Measurements from ENCODE around the gene IGF2BP2. TPM values are rescaled to one million over a fixed set of nuclear protein-coding genes. Genes with fewer than 3 reads are reported as not detected.

The IGF2BP2 gene
- total RNA-seq, 1 donor from 2014 or later, result 147 TPM

GRCh38 chr3:185613016-185613415 is 211.8 kb downstream of the IGF2BP2 start:
- no peaks in the 10 kb centered on the region for H3F3A ChIP-seq (ENCODE audit: low read depth)
- Mint-ChIP-seq H3K27ac (no peak overlapping the region), H3K9me3 (no peaks in the 10 kb centered on the region), H3K36me3 (peaks cover 17% of the 10 kb centered on the region), H3K4me1 (peaks cover 2% of the 10 kb centered on the region), H3K27me3 (ENCODE audit: insufficient read depth, low read depth) (no peaks in the 10 kb centered on the region), H3K4me3 (no peak overlapping the region)
- no peak overlapping the region for H3K27ac ChIP-seq
- H3K4me1 ChIP-seq, result no peaks in the 10 kb centered on the region
- no peak for DNase-seq (ENCODE audit: low spot score)
- H3K79me2 ChIP-seq (ENCODE audit: low read depth), result no peaks in the 10 kb centered on the region
- no peak overlapping the region for H3K4me2 ChIP-seq
- no peaks in the 10 kb centered on the region for H3K9me3 ChIP-seq (ENCODE audit: low read depth)
- TF ChIP-seq CTCF (IDR thresholded peaks at IDR 0.05) (no peak), EZH2phosphoT487 (IDR thresholded peaks at IDR 0.05) (no peak), EZH2 (IDR thresholded peaks at IDR 0.05) (no peak)
- no peak overlapping the region for H3K9ac ChIP-seq
- no peaks in the 10 kb centered on the region for H4K20me1 ChIP-seq (ENCODE audit: low read depth)
- no peak overlapping the region for H3K4me3 ChIP-seq
- H2AFZ ChIP-seq (replicated peaks), result no peak overlapping the region
- H3K36me3 ChIP-seq, result peaks cover 11% of the 10 kb centered on the region
- H3K27me3 ChIP-seq, result no peaks in the 10 kb centered on the region

GRCh38 chr3:185606196-185606595 is 218.6 kb downstream of the IGF2BP2 start:
- H3K4me1 Mint-ChIP-seq, result peaks cover 14% of the 10 kb centered on the region
- peak overlapping the region; percentile 37 for H3K4me3 Mint-ChIP-seq
- Histone ChIP-seq H2AFZ (replicated peaks) (no peak overlapping the region), H3K4me2 (no peak overlapping the region), H3K9ac (no peak overlapping the region), H3K36me3 (peaks cover 5% of the 10 kb centered on the region), H3K27me3 (no peaks in the 10 kb centered on the region), H3F3A (ENCODE audit: low read depth) (no peaks in the 10 kb centered on the region), H4K20me1 (ENCODE audit: low read depth) (no peaks in the 10 kb centered on the region), H3K4me3 (no peak overlapping the region), H3K9me3 (ENCODE audit: low read depth) (no peaks in the 10 kb centered on the region), H3K79me2 (ENCODE audit: low read depth) (no peaks in the 10 kb centered on the region), H3K27ac (no peak overlapping the region), H3K4me1 (no peaks in the 10 kb centered on the region)
- H3K9me3 Mint-ChIP-seq, result no peaks in the 10 kb centered on the region
- H3K27ac Mint-ChIP-seq, result peak overlapping the region; percentile 94
- DNase-seq (ENCODE audit: low spot score), result no peak
- TF ChIP-seq EZH2 (IDR thresholded peaks at IDR 0.05) (no peak), EZH2phosphoT487 (IDR thresholded peaks at IDR 0.05) (no peak), CTCF (IDR thresholded peaks at IDR 0.05) (no peak)
- peaks cover 20% of the 10 kb centered on the region for H3K36me3 Mint-ChIP-seq
- no peaks in the 10 kb centered on the region for H3K27me3 Mint-ChIP-seq (ENCODE audit: insufficient read depth, low read depth)

GRCh38 chr3:185605566-185605965 is 219.3 kb downstream of the IGF2BP2 start:
- H3K4me1 ChIP-seq, result no peaks in the 10 kb centered on the region
- no peak overlapping the region for H3K9ac ChIP-seq
- Mint-ChIP-seq H3K9me3 (no peaks in the 10 kb centered on the region), H3K4me3 (peak overlapping the region; percentile 37), H3K4me1 (peaks cover 14% of the 10 kb centered on the region), H3K36me3 (peaks cover 20% of the 10 kb centered on the region), H3K27ac (peak overlapping the region; percentile 94), H3K27me3 (ENCODE audit: insufficient read depth, low read depth) (no peaks in the 10 kb centered on the region)
- peaks cover 5% of the 10 kb centered on the region for H3K36me3 ChIP-seq
- DNase-seq (ENCODE audit: low spot score), result no peak
- TF ChIP-seq EZH2 (IDR thresholded peaks at IDR 0.05), result no peak
- TF ChIP-seq CTCF (IDR thresholded peaks at IDR 0.05), result no peak
- H3K27me3 ChIP-seq, result no peaks in the 10 kb centered on the region
- H4K20me1 ChIP-seq (ENCODE audit: low read depth), result no peaks in the 10 kb centered on the region
- H3K79me2 ChIP-seq (ENCODE audit: low read depth), result no peaks in the 10 kb centered on the region
- H3K9me3 ChIP-seq (ENCODE audit: low read depth), result no peaks in the 10 kb centered on the region
- no peak overlapping the region for H3K4me3 ChIP-seq
- no peaks in the 10 kb centered on the region for H3F3A ChIP-seq (ENCODE audit: low read depth)
- H3K4me2 ChIP-seq, result no peak overlapping the region
- H2AFZ ChIP-seq (replicated peaks), result no peak overlapping the region
- H3K27ac ChIP-seq, result no peak overlapping the region
